ENCODE data around the gene VARS2. TPM values are rescaled to one million over a fixed set of nuclear protein-coding genes. Genes with fewer than 3 reads are reported as not detected.

Gene VARS2
- total and polyA plus RNA-seq, 9 of the 15 experiments (the other 6 are each of a cell fraction or from before 2014, with no cell fraction given) = 1.6 to 53.6 (median 29.9) TPM

DNA sequence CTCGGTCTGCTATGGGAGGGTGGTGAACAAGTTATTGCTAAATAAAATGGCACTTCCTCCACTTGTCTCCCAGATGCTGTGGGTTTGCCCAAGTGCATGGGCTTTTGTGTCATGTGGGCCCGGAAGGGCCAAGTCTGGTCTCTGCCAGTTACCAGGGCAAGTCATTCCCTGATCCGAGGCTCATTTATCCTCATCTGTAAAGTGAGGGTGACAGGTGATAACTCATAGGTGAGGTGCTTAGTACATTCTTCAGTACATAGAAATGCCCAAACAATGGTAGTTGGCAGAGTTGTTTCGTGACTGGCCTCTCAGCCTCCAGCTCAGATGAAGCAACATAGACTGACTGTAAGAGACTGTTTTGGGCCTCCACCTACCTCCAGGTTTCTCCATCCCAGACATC is 24.7 kb downstream of the VARS2 start (continued):
- TF ChIP-seq ZBTB2 (IDR thresholded peaks at IDR 0.05) (no peak), AFF1 (IDR thresholded peaks at IDR 0.05; ENCODE audit: low read depth in 1 of 2, partially characterized antibody in 2 of 2) (no peak)
- TF ChIP-seq, protein P1, sequence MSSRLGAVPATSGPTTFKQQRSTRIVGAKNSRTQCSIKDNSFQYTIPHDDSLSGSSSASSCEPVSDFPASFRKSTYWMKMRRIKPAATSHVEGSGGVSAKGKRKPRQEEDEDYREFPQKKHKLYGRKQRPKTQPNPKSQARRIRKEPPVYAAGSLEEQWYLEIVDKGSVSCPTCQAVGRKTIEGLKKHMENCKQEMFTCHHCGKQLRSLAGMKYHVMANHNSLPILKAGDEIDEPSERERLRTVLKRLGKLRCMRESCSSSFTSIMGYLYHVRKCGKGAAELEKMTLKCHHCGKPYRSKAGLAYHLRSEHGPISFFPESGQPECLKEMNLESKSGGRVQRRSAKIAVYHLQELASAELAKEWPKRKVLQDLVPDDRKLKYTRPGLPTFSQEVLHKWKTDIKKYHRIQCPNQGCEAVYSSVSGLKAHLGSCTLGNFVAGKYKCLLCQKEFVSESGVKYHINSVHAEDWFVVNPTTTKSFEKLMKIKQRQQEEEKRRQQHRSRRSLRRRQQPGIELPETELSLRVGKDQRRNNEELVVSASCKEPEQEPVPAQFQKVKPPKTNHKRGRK (tag; IDR thresholded peaks at IDR 0.05) = no peak

Measured in K562 (cell line).